ENCODE data around the gene GSN.

GSN gene

GRCh38 chr9:121313458-121314152 is 45.6 kb downstream of the GSN start:
- H3K4me3 ChIP-seq (replicated peaks; ENCODE audit: low read depth, low read length): no peak overlapping the region
- H3K27me3 ChIP-seq (replicated peaks; ENCODE audit: control insufficient read depth, insufficient read depth, low read length): no peaks in the 10 kb centered on the region
- DNase-seq (ENCODE audit: extremely low read depth, insufficient read length): no peak
- TF ChIP-seq CTCF (IDR thresholded peaks at IDR 0.05; ENCODE audit: insufficient read depth, low read length, poor library complexity, severe bottlenecking): no peak
- H3K36me3 ChIP-seq (ENCODE audit: control insufficient read depth, insufficient read depth, low read length): no peaks in the 10 kb centered on the region

DNA sequence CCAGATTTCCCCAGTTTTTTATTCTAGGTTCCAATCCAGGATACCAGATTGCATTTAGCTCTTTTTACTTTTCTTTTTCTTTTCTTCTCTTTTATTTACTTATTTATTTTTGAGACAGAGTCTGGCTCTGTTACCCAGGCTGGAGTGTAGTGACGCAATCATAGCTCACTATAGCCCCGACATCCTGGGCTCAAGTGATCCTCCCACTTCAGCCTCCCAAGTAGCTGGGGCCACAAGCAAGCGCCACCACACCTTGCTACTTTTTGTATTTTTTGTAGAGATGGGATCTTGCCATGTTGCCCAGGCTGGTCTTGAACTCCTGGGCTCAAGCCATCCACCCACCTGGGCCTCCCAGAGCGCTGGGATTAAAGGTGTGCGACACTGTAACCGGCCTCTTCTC is 48.4 kb downstream of the GSN start:
- H3K4me3 ChIP-seq (replicated peaks; ENCODE audit: low read depth, low read length): no peak overlapping the region
- H3K27me3 ChIP-seq (replicated peaks; ENCODE audit: control insufficient read depth, insufficient read depth, low read length): no peaks in the 10 kb centered on the region
- H3K36me3 ChIP-seq (ENCODE audit: control insufficient read depth, insufficient read depth, low read length): no peaks in the 10 kb centered on the region
- no peak for TF ChIP-seq CTCF (IDR thresholded peaks at IDR 0.05; ENCODE audit: insufficient read depth, low read length, poor library complexity, severe bottlenecking)
- no peak for DNase-seq (ENCODE audit: extremely low read depth, insufficient read length)

DNA sequence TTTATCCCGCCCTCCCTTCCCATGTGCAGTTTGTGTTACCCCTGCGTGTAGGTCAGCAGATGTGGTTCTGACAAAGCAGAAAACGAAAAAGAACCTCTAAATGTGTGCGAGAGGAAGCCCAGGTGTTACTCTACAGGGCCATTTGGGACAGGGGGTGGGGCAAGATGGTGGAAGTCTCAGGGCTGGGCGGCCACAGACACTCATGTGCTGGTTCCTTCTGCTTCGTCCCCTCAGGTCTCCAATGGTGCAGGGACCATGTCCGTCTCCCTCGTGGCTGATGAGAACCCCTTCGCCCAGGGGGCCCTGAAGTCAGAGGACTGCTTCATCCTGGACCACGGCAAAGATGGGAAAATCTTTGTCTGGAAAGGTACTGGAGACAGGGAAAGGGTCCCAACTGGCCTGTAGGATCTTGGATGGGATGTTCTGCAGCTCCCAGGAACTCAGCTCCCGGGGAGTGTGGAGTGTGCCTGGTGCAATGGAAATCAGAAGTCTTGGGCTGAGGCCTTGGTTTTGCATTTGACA is 49.0 kb downstream of the GSN start:
- DNase-seq (ENCODE audit: extremely low read depth, insufficient read length): no peak
- no peaks in the 10 kb centered on the region for H3K27me3 ChIP-seq (replicated peaks; ENCODE audit: control insufficient read depth, insufficient read depth, low read length)
- no peak for TF ChIP-seq CTCF (IDR thresholded peaks at IDR 0.05; ENCODE audit: insufficient read depth, low read length, poor library complexity, severe bottlenecking)
- H3K36me3 ChIP-seq (ENCODE audit: control insufficient read depth, insufficient read depth, low read length): no peaks in the 10 kb centered on the region
- no peak overlapping the region for H3K4me3 ChIP-seq (replicated peaks; ENCODE audit: low read depth, low read length)

GRCh38 chr9:121317737-121318630 is 50.0 kb downstream of the GSN start:
- DNase-seq (ENCODE audit: extremely low read depth, insufficient read length): no peak
- no peaks in the 10 kb centered on the region for H3K27me3 ChIP-seq (replicated peaks; ENCODE audit: control insufficient read depth, insufficient read depth, low read length)
- H3K4me3 ChIP-seq (replicated peaks; ENCODE audit: low read depth, low read length): no peak overlapping the region
- H3K36me3 ChIP-seq (ENCODE audit: control insufficient read depth, insufficient read depth, low read length): no peaks in the 10 kb centered on the region
- TF ChIP-seq CTCF (IDR thresholded peaks at IDR 0.05; ENCODE audit: insufficient read depth, low read length, poor library complexity, severe bottlenecking): no peak

DNA sequence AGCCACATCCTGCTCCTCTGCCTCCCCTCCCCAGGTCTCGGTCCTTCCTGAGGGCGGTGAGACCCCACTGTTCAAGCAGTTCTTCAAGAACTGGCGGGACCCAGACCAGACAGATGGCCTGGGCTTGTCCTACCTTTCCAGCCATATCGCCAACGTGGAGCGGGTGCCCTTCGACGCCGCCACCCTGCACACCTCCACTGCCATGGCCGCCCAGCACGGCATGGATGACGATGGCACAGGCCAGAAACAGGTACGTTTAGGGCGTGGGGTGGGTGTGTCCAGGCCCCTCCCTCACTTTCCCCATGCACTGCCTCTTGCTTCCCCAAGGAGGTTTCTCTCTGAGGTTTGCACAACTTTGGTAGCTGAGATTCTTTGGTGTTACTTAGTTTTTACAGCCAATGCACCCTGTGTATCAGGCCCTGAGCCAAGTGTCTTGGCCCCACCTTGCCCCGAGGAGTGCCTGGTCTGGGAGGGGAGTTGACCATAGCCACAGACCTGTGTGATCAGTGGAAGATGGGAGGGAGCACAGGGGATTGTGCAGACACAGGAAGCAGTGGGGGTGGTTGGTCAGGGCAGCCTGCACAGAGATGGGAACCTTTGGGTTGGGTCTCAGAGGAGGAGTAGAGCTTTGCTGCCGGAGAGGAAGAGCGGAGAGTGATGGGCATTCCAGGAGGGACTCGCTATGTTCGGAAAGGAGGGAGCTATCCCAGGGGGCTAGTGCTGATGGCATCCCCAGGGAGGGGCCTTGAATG is 50.8 kb downstream of the GSN start:
- no peak for TF ChIP-seq CTCF (IDR thresholded peaks at IDR 0.05; ENCODE audit: insufficient read depth, low read length, poor library complexity, severe bottlenecking)
- Histone ChIP-seq H3K36me3 (ENCODE audit: control insufficient read depth, insufficient read depth, low read length) (no peaks in the 10 kb centered on the region), H3K27me3 (replicated peaks; ENCODE audit: control insufficient read depth, insufficient read depth, low read length) (no peaks in the 10 kb centered on the region)

More for the DNA sequence above, 50.8 kb downstream of the GSN start:
- no peak for DNase-seq (ENCODE audit: extremely low read depth, insufficient read length)
- no peak overlapping the region for H3K4me3 ChIP-seq (replicated peaks; ENCODE audit: low read depth, low read length)
